IMR-90 (cell line): ENCODE measurements around the gene LRP1B. TPM values are rescaled to one million over a fixed set of nuclear protein-coding genes. Genes with fewer than 3 reads are reported as not detected.

Experiments
- ATAC-seq: fragments of 200-7000 bp; cut with Tn5 transposase; 2 replicates; pipeline ENCODE4 v1.9.1; 2020; ENCODE audit warnings: low read depth, mild to moderate bottlenecking, moderate library complexity
- BruUV-seq: library from RNA; stranded (reverse); fragments of 400-500 nt; replicated peaks from 2 replicates; lab custom pipeline; 2021; lab: Mats Ljungman, UMichigan
- CTCF ChIA-PET: fragments of 300-600 bp; formaldehyde crosslinking; extraction: SDS; loops from one replicate; lab custom pipeline; 2021; ENCODE audit warnings: antibody characterized with exemption; lab: Yijun Ruan, JAX
- POLR2A ChIA-PET: fragments of 300-600 bp; sonication (Branson Sonifier 250); formaldehyde crosslinking; loops from one replicate; lab custom pipeline; 2022; ENCODE audit warnings: antibody characterized with exemption; ENCODE audit not compliant: unreplicated experiment; lab: Charles Lee
- DNase-seq: peaks from one replicate; pipeline ENCODE4 v3.0.0; 2013
- H2AFZ ChIP-seq: replicated peaks from 2 replicates; pipeline ENCODE3; 2013; ENCODE audit warnings: low read length, mild to moderate bottlenecking; ENCODE audit not compliant: poor library complexity
- H2AK5ac ChIP-seq: 2 replicates; pipeline ENCODE4 v1.6.1; 2013; ENCODE audit warnings: low read depth, low read length, inconsistent platforms
- H2AK9ac ChIP-seq: replicated peaks from 2 replicates; pipeline ENCODE3; 2013; ENCODE audit warnings: mild to moderate bottlenecking, low read depth, low read length, moderate library complexity; ENCODE audit not compliant: poor library complexity
- H2BK120ac ChIP-seq: 2 replicates; pipeline ENCODE4 v1.6.1; 2013; ENCODE audit warnings: low read depth, low read length, inconsistent platforms
- H2BK15ac ChIP-seq: 3 replicates; pipeline ENCODE4 v1.6.1; 2013; ENCODE audit warnings: low read depth, low read length, inconsistent platforms
- H2BK20ac ChIP-seq: 2 replicates; pipeline ENCODE4 v1.6.1; 2013; ENCODE audit warnings: low read depth, mild to moderate bottlenecking, inconsistent platforms, low read length, moderate library complexity
- H2BK5ac ChIP-seq: 2 replicates; pipeline ENCODE4 v1.6.1; 2013; ENCODE audit warnings: mild to moderate bottlenecking, low read depth, low read length, inconsistent platforms; ENCODE audit not compliant: poor library complexity, severe bottlenecking
- H3K14ac ChIP-seq: replicated peaks from 2 replicates; pipeline ENCODE4 v1.6.1; 2013; ENCODE audit warnings: low read depth, low read length, inconsistent platforms
- H3K18ac ChIP-seq: 2 replicates; pipeline ENCODE4 v1.6.1; 2013; ENCODE audit warnings: low read depth, low read length, control low read depth
- H3K23ac ChIP-seq: 2 replicates; pipeline ENCODE4 v1.6.1; 2013; ENCODE audit warnings: low read depth, low read length, inconsistent platforms
- H3K27ac ChIP-seq: 2 replicates; pipeline ENCODE4 v1.5.1; 2013; ENCODE audit warnings: mild to moderate bottlenecking, control low read depth, low read length; ENCODE audit not compliant: insufficient read depth
- H3K27me3 ChIP-seq: 2 replicates; pipeline ENCODE4 v1.6.1; 2013; ENCODE audit warnings: low read length; ENCODE audit not compliant: control insufficient read depth, insufficient read depth
- H3K36me3 ChIP-seq: 2 replicates; pipeline ENCODE4 v1.6.1; 2013; ENCODE audit warnings: low read length, mixed read lengths; ENCODE audit not compliant: control insufficient read depth, insufficient read depth
- H3K4ac ChIP-seq: 2 replicates; pipeline ENCODE4 v1.6.1; 2013; ENCODE audit warnings: low read depth, low read length, inconsistent platforms
- H3K4me1 ChIP-seq: 2 replicates; pipeline ENCODE4 v1.6.1; 2013; ENCODE audit warnings: low read length, mixed read lengths; ENCODE audit not compliant: control insufficient read depth, insufficient read depth
- H3K4me2 ChIP-seq: 2 replicates; pipeline ENCODE4 v1.6.1; 2013; ENCODE audit warnings: low read depth, mild to moderate bottlenecking, control low read depth, low read length, moderate library complexity
- H3K4me3 ChIP-seq: 2 replicates; pipeline ENCODE4 v1.5.1; 2013; ENCODE audit warnings: low read depth, mild to moderate bottlenecking, control low read depth, low read length, moderate library complexity; ENCODE audit not compliant: insufficient read depth
- H3K56ac ChIP-seq: 2 replicates; pipeline ENCODE4 v1.6.1; 2013; ENCODE audit warnings: low read length, inconsistent platforms; ENCODE audit not compliant: insufficient read depth; ENCODE audit errors: extremely low read depth
- H3K79me1 ChIP-seq, 2 experiments: 2 replicates each; pipeline ENCODE4 v1.6.1; 2013; ENCODE audit warnings: low read length in 2 of 2, inconsistent platforms in 1 of 2, low read depth in 1 of 2
- H3K9ac ChIP-seq: 2 replicates; pipeline ENCODE4 v1.6.1; 2013; ENCODE audit warnings: low read depth, low read length, control low read depth
- H3K9me1 ChIP-seq: 2 replicates; pipeline ENCODE4 v1.6.1; 2013; ENCODE audit warnings: low read length, inconsistent platforms; ENCODE audit not compliant: insufficient read depth
- H3K9me3 ChIP-seq: 2 replicates; pipeline ENCODE4 v1.6.1; 2013; ENCODE audit warnings: low read length; ENCODE audit not compliant: control insufficient read depth, insufficient read depth
- H4K20me1 ChIP-seq: 2 replicates; pipeline ENCODE4 v1.6.1; 2013; ENCODE audit warnings: low read length, inconsistent platforms; ENCODE audit not compliant: insufficient read depth
- H4K5ac ChIP-seq: 2 replicates; pipeline ENCODE4 v1.6.1; 2013; ENCODE audit warnings: mild to moderate bottlenecking, low read depth, low read length, control low read depth
- H4K8ac ChIP-seq, 2 experiments: 2 replicates each; pipeline ENCODE4 v1.6.1; 2013; ENCODE audit warnings: low read depth in 2 of 2, low read length in 2 of 2, control low read depth in 1 of 2, inconsistent platforms in 1 of 2
- H4K91ac ChIP-seq: 2 replicates; pipeline ENCODE4 v1.6.1; 2013; ENCODE audit warnings: low read depth, low read length, inconsistent platforms; ENCODE audit not compliant: insufficient read depth
- BHLHE40 ChIP-seq: fragments of 150-350 bp; IDR thresholded peaks from 2 replicates; pipeline ENCODE4 v1.6.1; 2016; ENCODE audit warnings: mild to moderate bottlenecking, low read depth, low read length
- CEBPB ChIP-seq: IDR thresholded peaks from 2 replicates; pipeline ENCODE4 v1.6.1; 2012; ENCODE audit warnings: low read depth, low read length, improper control_type of control experiment
- CHD1 ChIP-seq: IDR thresholded peaks from 2 replicates; pipeline ENCODE4 v1.6.1; 2012; ENCODE audit warnings: low read depth, low read length, improper control_type of control experiment
- CTCF ChIP-seq: conservative IDR thresholded peaks from 2 replicates; pipeline ENCODE4 v1.5.1; 2012; ENCODE audit warnings: mild to moderate bottlenecking, low read depth, low read length, improper control_type of control experiment
- ELK1 ChIP-seq: fragments of 150-350 bp; IDR thresholded peaks from 2 replicates; pipeline ENCODE4 v1.6.1; 2016; ENCODE audit warnings: low read depth, mild to moderate bottlenecking, low read length, moderate library complexity, borderline replicate concordance
- FOS ChIP-seq: fragments of 150-350 bp; IDR thresholded peaks from 2 replicates; pipeline ENCODE4 v1.6.1; 2016; ENCODE audit warnings: low read depth, low read length
- MAFK ChIP-seq: IDR thresholded peaks from 2 replicates; pipeline ENCODE4 v1.6.1; 2012; ENCODE audit warnings: low read depth, low read length, improper control_type of control experiment
- MAZ ChIP-seq: IDR thresholded peaks from 2 replicates; pipeline ENCODE4 v1.6.1; 2012; ENCODE audit warnings: low read depth, mild to moderate bottlenecking, low read length, improper control_type of control experiment, moderate library complexity, borderline replicate concordance
- MXI1 ChIP-seq: IDR thresholded peaks from 2 replicates; pipeline ENCODE4 v1.6.1; 2012; ENCODE audit warnings: low read depth, mild to moderate bottlenecking, low read length, moderate library complexity, borderline replicate concordance
- NFE2L2 ChIP-seq: fragments of 150-350 bp; IDR thresholded peaks from 2 replicates; pipeline ENCODE4 v1.6.1; 2016; ENCODE audit warnings: low read depth, mild to moderate bottlenecking, low read length
- POLR2A ChIP-seq: IDR thresholded peaks from 2 replicates; pipeline ENCODE4 v1.6.1; 2012; ENCODE audit warnings: mild to moderate bottlenecking, low read depth, low read length
- RAD21 ChIP-seq: IDR thresholded peaks from 2 replicates; pipeline ENCODE4 v1.6.1; 2012; ENCODE audit warnings: low read length, improper control_type of control experiment
- RCOR1 ChIP-seq: IDR thresholded peaks from 2 replicates; pipeline ENCODE4 v1.6.1; 2012; ENCODE audit warnings: mild to moderate bottlenecking, low read length, improper control_type of control experiment; ENCODE audit not compliant: insufficient replicate concordance
- RFX5 ChIP-seq: IDR thresholded peaks from 2 replicates; pipeline ENCODE4 v1.8.0; 2012; ENCODE audit warnings: low read depth, mild to moderate bottlenecking, low read length, moderate library complexity
- SMC3 ChIP-seq: fragments of 150-350 bp; IDR thresholded peaks from 2 replicates; pipeline ENCODE4 v1.6.1; 2016; ENCODE audit warnings: low read depth, mild to moderate bottlenecking, antibody characterized with exemption, low read length, moderate library complexity
- USF2 ChIP-seq: fragments of 150-350 bp; IDR thresholded peaks from 2 replicates; pipeline ENCODE4 v1.6.1; 2017; ENCODE audit warnings: mild to moderate bottlenecking, antibody characterized with exemption, low read length, low read depth
- WGBS, 2 experiments: methylation state at CpG; one replicate each; pipeline versions ENCODE4 v1.1.5 to v1.1.7; 2013; ENCODE audit warnings: missing lambda C conversion rate in 2 of 2; ENCODE audit not compliant: insufficient read length in 1 of 2; ENCODE audit errors: extremely low coverage in 2 of 2; 5-methylcytosine and 5-hydroxymethylcytosine counted together
- dilution Hi-C: fragments of 300-500 bp; cut with HindIII; formaldehyde crosslinking; loops from one replicate; pipeline ENCODE4 v1.14.3; 2018; ENCODE audit warnings: low sequenced_read_pairs; ENCODE audit not compliant: unreplicated experiment
- in situ Hi-C: fragments of 300-500 bp; cut with MboI; formaldehyde crosslinking; loops from 3 replicates; pipeline ENCODE4 v1.14.3; 2019; ENCODE audit warnings: low sequenced_read_pairs, inconsistent platforms, mixed read lengths
- intact Hi-C: fragments of 100-400 bp; cut with micrococcal nuclease; formaldehyde crosslinking; loops from 2 replicates; pipeline ENCODE4 v1.10.0; 2022
- polyA plus RNA-seq, 3 experiments: library from polyadenylated mRNA; depleted of rRNA; stranded (reverse); fragments of >200 nt; gene quantifications; 2 replicates each; pipeline ENCODE4 v1.2.3, GENCODE V29; 2012; ENCODE audit warnings: low replicate concordance in 1 of 3
- total RNA-seq: library from RNA; depleted of rRNA; stranded (reverse); fragments of >200 nt; gene quantifications from 2 replicates; pipeline ENCODE4 v1.2.3, GENCODE V29; 2012

Gene LRP1B
- total and polyA plus RNA-seq, 2 of the 4 experiments (the other 2 are of a cell fraction) = under 0.01 to 0.02 TPM

- H2AK9ac ChIP-seq = no peak overlapping the region
- H3K36me3 ChIP-seq = no peaks in the 10 kb centered on the region
- no peaks in the 10 kb centered on the region for H3K27me3 ChIP-seq
- no peak overlapping the region for H4K91ac ChIP-seq
- no TSS peak for BruUV-seq
- H3K79me1 ChIP-seq = no peaks in the 10 kb centered on the region
- no peaks in the 10 kb centered on the region for H3K9me3 ChIP-seq
- no peak overlapping the region for H3K4me2 ChIP-seq
- H2AK5ac ChIP-seq = no peak overlapping the region
- no peak overlapping the region for H2BK15ac ChIP-seq
- H4K5ac ChIP-seq = no peak overlapping the region
- no peak for ATAC-seq
- H3K23ac ChIP-seq = no peak overlapping the region
- no peak overlapping the region for H3K18ac ChIP-seq
- no peak overlapping the region for H3K14ac ChIP-seq
- H3K56ac ChIP-seq = no peak overlapping the region
- no peak overlapping the region for H4K8ac ChIP-seq
- CTCF ChIA-PET = no interaction called here
- POLR2A ChIA-PET = no interaction called here
- no peak overlapping the region for H3K9ac ChIP-seq
- no peak overlapping the region for H2BK5ac ChIP-seq
- H3K4me1 ChIP-seq = no peaks in the 10 kb centered on the region
- in situ Hi-C loops = no loop called here
- intact Hi-C loops = no loop called here
- no peak overlapping the region for H2BK20ac ChIP-seq
- no peaks in the 10 kb centered on the region for H3K9me1 ChIP-seq
- no peak overlapping the region for H3K4me3 ChIP-seq
- H3K4ac ChIP-seq = no peak overlapping the region
- dilution Hi-C loops = no loop called here
- H3K27ac ChIP-seq = no peak overlapping the region
- no peaks in the 10 kb centered on the region for H4K20me1 ChIP-seq
- TF ChIP-seq BHLHE40 (no peak), RFX5 (no peak), MAFK (no peak), CEBPB (no peak), RAD21 (no peak), NFE2L2 (no peak), FOS (no peak), RCOR1 (no peak), SMC3 (no peak), MXI1 (no peak), POLR2A (no peak), CHD1 (no peak), CTCF (no peak), MAZ (no peak), ELK1 (no peak), USF2 (no peak)
- H2BK120ac ChIP-seq = no peak overlapping the region
- no peak overlapping the region for H2AFZ ChIP-seq
- no CpG with 5 or more reads among the region's 1 CpG for WGBS, 2 experiments
- no peak for DNase-seq
Measured at GRCh38 chr2:142174176-142174575, 43.4 kb upstream of the LRP1B start.
